Activated T-helper 2 cell treated with anti-CD3 and anti-CD28 coated beads, Interferon-gamma antibody, Interleukin-2, Interleukin-4, amounts not matched to agents 10 μg/mL and 5 μg/mL and 100 μg/mL, durations not matched to agents 14 hours and 24 hours and 36 hours (primary cell): ENCODE data around the gene MYPN. TPM values are rescaled to one million over a fixed set of nuclear protein-coding genes. Genes with fewer than 3 reads are reported as not detected.
"Not testable (repeated sequence)": the region's sequence is repeated elsewhere in the genome, so short reads cannot be mapped to it uniquely, and the experiment has no call there.

Experiments used
- DNase-seq: peaks from one replicate; pipeline ENCODE4 v3.0.0; 2021; ENCODE audit warnings: low spot score
- H3K27ac Mint-ChIP-seq: one replicate; pipeline ENCODE4 v1.8.0; 2021; ENCODE audit warnings: mixed read lengths
- H3K27me3 Mint-ChIP-seq: one replicate; pipeline ENCODE4 v1.8.0; 2021; ENCODE audit warnings: low read depth, mixed read lengths
- H3K36me3 Mint-ChIP-seq: one replicate; pipeline ENCODE4 v1.8.0; 2021; ENCODE audit warnings: low read depth, mixed read lengths
- H3K4me1 Mint-ChIP-seq: one replicate; pipeline ENCODE4 v1.8.0; 2021; ENCODE audit warnings: low read depth, mixed read lengths
- H3K4me3 Mint-ChIP-seq: one replicate; pipeline ENCODE4 v1.8.0; 2021; ENCODE audit warnings: low read depth, mild to moderate bottlenecking, moderate library complexity, mixed read lengths
- H3K9me3 Mint-ChIP-seq: one replicate; pipeline ENCODE4 v1.8.0; 2021; ENCODE audit warnings: mixed read lengths
- intact Hi-C: fragments of 100-400 bp; cut with micrococcal nuclease; formaldehyde crosslinking; loops from one replicate; pipeline ENCODE4 v1.15.1; 2023
- total RNA-seq: library from RNA; stranded (reverse); gene quantifications from 2 replicates; pipeline ENCODE4 v1.2.3, GENCODE V29; 2022

The MYPN gene
- total RNA-seq, 1 donor from 2014 or later = not detected

- no peak for DNase-seq
- Mint-ChIP-seq H3K4me1 (peaks cover 2% of the 10 kb centered on the region), H3K4me3 (no peak overlapping the region), H3K27ac (no peak overlapping the region), H3K27me3 (no peaks in the 10 kb centered on the region), H3K36me3 (no peaks in the 10 kb centered on the region), H3K9me3 (no peaks in the 10 kb centered on the region)
- intact Hi-C loops = no loop called here
These were observed 62.3 kb downstream of the MYPN start for GRCh38 chr10:68171539-68172080.

GRCh38 chr10:68172324-68172723, 63.0 kb downstream of the MYPN start:
- DNase-seq = no peak
- Mint-ChIP-seq H3K36me3 (no peaks in the 10 kb centered on the region), H3K27me3 (peaks cover 2% of the 10 kb centered on the region), H3K27ac (no peak overlapping the region), H3K4me3 (no peak overlapping the region), H3K4me1 (no peaks in the 10 kb centered on the region), H3K9me3 (no peaks in the 10 kb centered on the region)
- intact Hi-C loops = no loop called here

- Mint-ChIP-seq H3K27ac (no peak overlapping the region), H3K4me3 (no peak overlapping the region), H3K36me3 (no peaks in the 10 kb centered on the region), H3K27me3 (peaks cover 7% of the 10 kb centered on the region), H3K4me1 (no peaks in the 10 kb centered on the region), H3K9me3 (no peaks in the 10 kb centered on the region)
- intact Hi-C loops = no loop called here
- DNase-seq = no peak
These were observed 66.7 kb downstream of the MYPN start for GRCh38 chr10:68175949-68176348.

DNA sequence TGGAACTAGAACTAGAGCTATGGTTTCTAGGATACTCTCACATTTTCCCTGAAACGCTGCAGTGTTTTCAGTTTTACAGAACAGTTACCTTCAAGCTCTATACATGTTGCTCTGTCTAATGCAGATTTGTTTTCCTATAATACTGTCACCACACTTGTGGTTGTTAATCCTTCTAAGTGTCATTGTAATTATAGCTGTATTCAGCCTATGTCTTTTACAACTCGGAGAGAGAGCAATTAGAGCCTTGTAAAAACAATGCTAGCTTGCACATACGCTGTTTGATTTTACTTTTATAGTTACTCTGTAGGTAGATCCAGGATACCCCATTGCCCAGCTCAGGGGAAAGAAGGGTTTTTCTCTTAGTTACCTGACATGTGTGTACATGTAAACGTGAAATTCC, 67.5 kb downstream of the MYPN start:
- H3K4me3 Mint-ChIP-seq = no peak overlapping the region
- no peaks in the 10 kb centered on the region for H3K9me3 Mint-ChIP-seq
- intact Hi-C loops = no loop called here
- H3K4me1 Mint-ChIP-seq = no peaks in the 10 kb centered on the region
- peaks cover 7% of the 10 kb centered on the region for H3K27me3 Mint-ChIP-seq
- H3K27ac Mint-ChIP-seq = no peak overlapping the region
- no peaks in the 10 kb centered on the region for H3K36me3 Mint-ChIP-seq
- DNase-seq = no peak

DNA sequence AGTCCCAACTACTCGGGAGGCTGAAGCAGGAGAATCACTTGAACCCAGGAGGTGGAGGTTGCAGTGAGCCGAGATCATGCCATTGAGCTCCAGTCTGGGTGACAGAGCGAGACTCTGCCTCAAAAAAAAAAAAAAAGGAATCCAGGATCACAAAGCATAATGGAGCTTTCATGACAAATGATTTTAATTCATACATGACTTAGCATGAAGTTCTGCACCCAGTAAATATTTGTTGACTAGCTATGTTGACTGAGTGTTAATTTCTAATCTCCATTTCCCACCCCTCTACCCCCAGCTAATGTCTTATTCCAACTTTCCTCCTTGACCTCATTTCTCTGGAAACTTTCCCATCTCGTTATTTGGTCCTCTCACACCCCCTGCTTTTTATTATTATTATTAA, 69.3 kb downstream of the MYPN start:
- Mint-ChIP-seq H3K27ac (no peak overlapping the region), H3K4me1 (no peaks in the 10 kb centered on the region), H3K4me3 (no peak overlapping the region), H3K36me3 (no peaks in the 10 kb centered on the region), H3K9me3 (no peaks in the 10 kb centered on the region), H3K27me3 (peaks cover 7% of the 10 kb centered on the region)
- intact Hi-C loops = no loop called here
- DNase-seq = no peak

DNA sequence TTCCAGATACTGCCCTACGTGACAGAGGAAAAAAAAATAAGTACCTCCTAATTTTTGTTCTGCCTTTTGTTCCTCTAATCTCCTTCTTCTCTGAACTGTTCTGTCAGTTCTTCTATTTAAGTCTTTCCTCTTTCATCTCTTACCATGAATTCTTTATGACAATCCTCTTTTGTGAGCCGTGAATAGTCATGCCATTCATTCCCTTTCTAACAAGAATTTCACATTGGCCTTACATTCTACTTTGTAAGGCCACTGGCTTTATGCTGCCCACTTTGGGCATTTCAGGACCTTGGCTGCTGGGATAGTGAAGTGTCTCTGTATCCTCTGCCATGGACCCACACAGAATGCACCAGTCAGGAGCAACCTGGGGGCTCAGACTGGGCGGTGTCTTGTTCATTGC, 69.7 kb downstream of the MYPN start:
- no peak for DNase-seq
- no peaks in the 10 kb centered on the region for H3K4me1 Mint-ChIP-seq
- intact Hi-C loops = no loop called here
- H3K27me3 Mint-ChIP-seq = peaks cover 7% of the 10 kb centered on the region
- no peak overlapping the region for H3K4me3 Mint-ChIP-seq
- no peaks in the 10 kb centered on the region for H3K36me3 Mint-ChIP-seq
- H3K9me3 Mint-ChIP-seq = no peaks in the 10 kb centered on the region
- no peak overlapping the region for H3K27ac Mint-ChIP-seq

DNA sequence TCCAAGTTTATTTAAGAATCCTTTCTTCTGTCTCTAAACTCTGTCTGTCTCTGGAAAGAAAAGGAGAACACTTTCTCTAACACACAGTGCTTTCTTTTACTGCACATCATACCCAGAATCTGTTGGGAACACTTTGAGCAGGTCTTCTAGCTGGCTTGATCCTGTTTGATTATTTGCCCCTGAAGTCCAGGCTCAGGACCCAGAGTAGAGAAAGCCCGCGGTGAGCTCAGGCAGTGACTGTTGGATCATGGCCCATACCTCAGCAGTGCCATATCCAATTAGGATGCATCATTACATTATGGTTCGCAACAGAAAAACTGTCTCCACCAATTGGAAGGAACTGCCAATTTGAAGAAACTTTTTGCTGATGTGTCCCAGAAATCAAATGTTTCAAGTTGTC, 71.2 kb downstream of the MYPN start:
- H3K4me3 Mint-ChIP-seq = no peak overlapping the region

GRCh38 chr10:68184546-68184945, 75.3 kb downstream of the MYPN start:
- intact Hi-C loops = no loop called here
- DNase-seq = no peak
- Mint-ChIP-seq H3K27me3 (peaks cover 26% of the 10 kb centered on the region), H3K9me3 (no peaks in the 10 kb centered on the region), H3K4me3 (no peak overlapping the region), H3K27ac (no peak overlapping the region), H3K4me1 (no peaks in the 10 kb centered on the region), H3K36me3 (no peaks in the 10 kb centered on the region)

More for the DNA sequence above, 71.2 kb downstream of the MYPN start:
- Mint-ChIP-seq H3K4me1 (no peaks in the 10 kb centered on the region), H3K9me3 (no peaks in the 10 kb centered on the region), H3K36me3 (no peaks in the 10 kb centered on the region), H3K27ac (no peak overlapping the region), H3K27me3 (peaks cover 13% of the 10 kb centered on the region)
- DNase-seq = no peak
- intact Hi-C loops = no loop called here

DNA sequence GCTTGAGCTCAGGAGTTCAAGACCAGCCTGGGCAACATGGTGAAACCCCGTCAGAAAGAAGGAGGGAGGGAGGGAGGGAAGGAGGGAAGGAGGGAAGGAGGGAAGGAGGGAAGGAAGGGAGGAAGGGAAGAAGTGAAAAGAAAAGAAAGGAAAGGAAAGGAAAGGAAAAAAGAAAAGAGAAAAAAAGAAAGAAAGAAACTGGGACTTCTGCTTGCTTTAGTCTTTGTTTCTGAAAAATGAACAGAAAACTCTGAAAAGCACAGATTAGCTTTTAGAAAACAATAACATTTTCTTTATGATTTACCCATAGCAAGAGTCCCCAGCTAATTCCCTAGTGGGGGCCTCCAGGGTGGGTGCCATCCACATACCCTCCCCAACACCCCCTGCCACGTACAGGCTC, 75.8 kb downstream of the MYPN start:
- H3K9me3 Mint-ChIP-seq = no peaks in the 10 kb centered on the region
- no peaks in the 10 kb centered on the region for H3K36me3 Mint-ChIP-seq
- H3K27me3 Mint-ChIP-seq = peaks cover 27% of the 10 kb centered on the region
- intact Hi-C loops = no loop called here
- H3K4me3 Mint-ChIP-seq = no peak overlapping the region
- H3K27ac Mint-ChIP-seq = no peak overlapping the region
- H3K4me1 Mint-ChIP-seq = no peaks in the 10 kb centered on the region
- DNase-seq = no peak

- Mint-ChIP-seq H3K4me1 (no peaks in the 10 kb centered on the region), H3K4me3 (no peak overlapping the region), H3K9me3 (no peaks in the 10 kb centered on the region), H3K27me3 (peaks cover 44% of the 10 kb centered on the region), H3K36me3 (no peaks in the 10 kb centered on the region), H3K27ac (no peak overlapping the region)
- no peak for DNase-seq
- intact Hi-C loops = no loop called here
These were observed 79.5 kb downstream of the MYPN start for GRCh38 chr10:68188835-68189234.

DNA sequence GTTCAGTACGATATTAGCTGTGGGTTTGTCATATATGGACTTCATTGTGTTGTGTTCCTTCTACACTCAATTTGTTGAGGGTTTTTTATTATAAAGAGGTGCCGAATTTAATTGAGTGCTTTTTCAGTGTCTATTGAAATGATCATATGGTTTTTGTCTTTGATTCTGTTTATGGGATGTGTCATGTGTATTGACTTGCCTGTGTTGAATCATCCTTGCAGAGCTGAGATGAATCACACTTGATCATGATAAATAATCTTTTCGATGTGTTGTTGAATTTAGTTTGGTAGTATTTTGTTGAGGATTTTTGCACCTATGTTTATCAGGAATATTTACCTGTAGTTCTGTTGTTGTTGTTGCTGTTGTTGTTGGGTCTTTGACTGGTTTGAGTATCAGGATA, 82.8 kb downstream of the MYPN start:
- H3K27me3 Mint-ChIP-seq = peaks cover 34% of the 10 kb centered on the region
- intact Hi-C loops = no loop called here
- no peak overlapping the region for H3K4me3 Mint-ChIP-seq
- H3K27ac Mint-ChIP-seq = no peak overlapping the region
- no peaks in the 10 kb centered on the region for H3K4me1 Mint-ChIP-seq
- no peaks in the 10 kb centered on the region for H3K36me3 Mint-ChIP-seq
- no peak for DNase-seq
- H3K9me3 Mint-ChIP-seq = no peaks in the 10 kb centered on the region

- H3K4me1 Mint-ChIP-seq = no peaks in the 10 kb centered on the region
- peaks cover 38% of the 10 kb centered on the region for H3K27me3 Mint-ChIP-seq
- DNase-seq = no peak
- H3K9me3 Mint-ChIP-seq = no peaks in the 10 kb centered on the region
- intact Hi-C loops = no loop called here
- H3K36me3 Mint-ChIP-seq = no peaks in the 10 kb centered on the region
- no peak overlapping the region for H3K4me3 Mint-ChIP-seq
- H3K27ac Mint-ChIP-seq = no peak overlapping the region
These were observed 85.0 kb downstream of the MYPN start for GRCh38 chr10:68194290-68194689.

GRCh38 chr10:68195776-68196175, 86.5 kb downstream of the MYPN start:
- H3K27me3 Mint-ChIP-seq = peaks cover 33% of the 10 kb centered on the region
- H3K4me3 Mint-ChIP-seq, intact Hi-C loops, H3K4me1 Mint-ChIP-seq, H3K36me3 Mint-ChIP-seq, H3K27ac Mint-ChIP-seq, DNase-seq, H3K9me3 Mint-ChIP-seq: not testable (repeated sequence)

GRCh38 chr10:68196701-68197100, 87.4 kb downstream of the MYPN start:
- no peak overlapping the region for H3K4me3 Mint-ChIP-seq
- H3K27me3 Mint-ChIP-seq = peaks cover 34% of the 10 kb centered on the region
- no peak overlapping the region for H3K27ac Mint-ChIP-seq
- DNase-seq = no peak
- no peaks in the 10 kb centered on the region for H3K36me3 Mint-ChIP-seq
- no peaks in the 10 kb centered on the region for H3K4me1 Mint-ChIP-seq
- H3K9me3 Mint-ChIP-seq = no peaks in the 10 kb centered on the region
- intact Hi-C loops = no loop called here
